Spleen (tissue), 11 donors: Measurements from ENCODE around the gene COL9A1. TPM values are rescaled to one million over a fixed set of nuclear protein-coding genes. Genes with fewer than 3 reads are reported as not detected.

Experiments used
- DNase-seq: peaks from one replicate; pipeline ENCODE4 v3.0.0-alpha.2; 2020
- H3K27ac ChIP-seq, 8 donors: fragments of 200-600 bp; sonication (generic) in 7 of 8; 1 replicate in 4 of 8; 2 replicates in 4 of 8; pipeline versions ENCODE4 v1.5.0 to v1.8.0; 2016 to 2021; ENCODE audit warnings: inconsistent platforms in 4 of 8, mild to moderate bottlenecking in 4 of 8, moderate library complexity in 1 of 8
- H3K27me3 ChIP-seq, 7 donors: fragments of 200-600 bp; sonication (generic) in 6 of 7; replicated peaks in 1 of 7; 1 replicate in 4 of 7; 2 replicates in 3 of 7; pipeline versions ENCODE4 v1.5.0 to v1.8.0; 2016 to 2021; ENCODE audit warnings: inconsistent platforms in 3 of 7, mild to moderate bottlenecking in 1 of 7
- H3K36me3 ChIP-seq, 6 donors: fragments of 200-600 bp; sonication (generic) in 5 of 6; 1 replicate in 4 of 6; 2 replicates in 2 of 6; pipeline versions ENCODE4 v1.5.0 to v1.8.0; 2016 to 2021; ENCODE audit warnings: inconsistent platforms in 2 of 6
- H3K4me1 ChIP-seq, 6 donors: fragments of 200-600 bp; sonication (generic) in 5 of 6; 1 replicate in 3 of 6; 2 replicates in 3 of 6; pipeline versions ENCODE4 v1.5.0 to v1.8.0; 2016 to 2021; ENCODE audit warnings: inconsistent platforms in 3 of 6
- H3K4me3 ChIP-seq, 8 donors: fragments of 200-600 bp; sonication (generic) in 7 of 8; 1 replicate in 4 of 8; 2 replicates in 4 of 8; pipeline versions ENCODE4 v1.5.0 to v1.8.0; 2016 to 2021; ENCODE audit warnings: inconsistent platforms in 4 of 8, mild to moderate bottlenecking in 4 of 8, moderate library complexity in 2 of 8
- H3K9me3 ChIP-seq, 8 donors: fragments of 200-600 bp; sonication (generic) in 7 of 8; 1 replicate in 4 of 8; 2 replicates in 4 of 8; pipeline versions ENCODE4 v1.5.0 to v1.8.0; 2016 to 2021; ENCODE audit warnings: inconsistent platforms in 4 of 8
- POLR2A ChIP-seq, 3 donors: fragments of 450-650 bp; IDR thresholded peaks; one replicate each; pipeline ENCODE4 v1.5.1; 2017; ENCODE audit warnings: antibody characterized with exemption in 3 of 3, mild to moderate bottlenecking in 1 of 3
- POLR2AphosphoS5 ChIP-seq, 3 donors: sonication (generic); formaldehyde crosslinking; IDR thresholded peaks; one replicate each; pipeline ENCODE4 v1.5.1; 2017; ENCODE audit warnings: antibody characterized with exemption in 3 of 3
- WGBS, 5 donors: extraction: QIAGEN DNeasy Blood & Tissue Kit in 3 of 5; methylation state at CpG; one replicate each; pipeline versions ENCODE4 v1.1.5 to v1.1.7; 2013 to 2018; 5-methylcytosine and 5-hydroxymethylcytosine counted together
- intact Hi-C: fragments of 100-400 bp; cut with DNase I; formaldehyde crosslinking; loops from one replicate; pipeline ENCODE4 v1.15.0; 2023; ENCODE audit warnings: low total_unique reads
- polyA plus RNA-seq, 3 donors: library from polyadenylated mRNA; stranded (reverse); fragments of 200-250 nt; gene quantifications; one replicate each; pipeline ENCODE4 v1.2.1, GENCODE V29; 2013
- total RNA-seq, 7 donors: library from RNA; depleted of rRNA in 3 of 7; stranded (reverse); fragments of >200 nt in 3 of 7; fragmentation: NEBNext Ultra II Directional in 4 of 7; extraction: Animal tissue kit (Norgen Biotek cat#: 25700) in 4 of 7; gene quantifications; one replicate each; pipeline versions ENCODE4 v1.1.0 to v1.2.1, GENCODE V29; 2016 to 2021
- TF ChIP-seq, protein P1 (sequence below), 11 experiments: fragments of 200-600 bp in 7 of 11; fragments of 450-650 bp in 4 of 11; sonication (generic) in 4 of 11; IDR thresholded peaks in 8 of 11; conservative IDR thresholded peaks in 3 of 11; 1 replicate in 7 of 11; 2 replicates in 4 of 11; pipeline versions ENCODE4 v1.4.0 to v1.8.0; 2016 to 2021; ENCODE audit warnings: antibody characterized with exemption in 11 of 11, inconsistent platforms in 4 of 11, mild to moderate bottlenecking in 1 of 11
- donor health status: healthy with polysubstance abuse.
- donor health status: DM: no; HTN: no; CAD: no; lungs with moderate emphysema.
- donor health status: DM: no; HTN: no; CAD: no.
- donor health status: Bipolar disorder and iron deficiency.
- donor health status: healthy.
- donor health status: DM: no; HTN: no; CAD: no.
- donor health status: DM: yes; HTN: yes; CAD: no.

Gene COL9A1
- total and polyA plus RNA-seq, 10 donors = 0.06 to 0.07 (median 0.06) TPM; not detected in 7

DNA sequence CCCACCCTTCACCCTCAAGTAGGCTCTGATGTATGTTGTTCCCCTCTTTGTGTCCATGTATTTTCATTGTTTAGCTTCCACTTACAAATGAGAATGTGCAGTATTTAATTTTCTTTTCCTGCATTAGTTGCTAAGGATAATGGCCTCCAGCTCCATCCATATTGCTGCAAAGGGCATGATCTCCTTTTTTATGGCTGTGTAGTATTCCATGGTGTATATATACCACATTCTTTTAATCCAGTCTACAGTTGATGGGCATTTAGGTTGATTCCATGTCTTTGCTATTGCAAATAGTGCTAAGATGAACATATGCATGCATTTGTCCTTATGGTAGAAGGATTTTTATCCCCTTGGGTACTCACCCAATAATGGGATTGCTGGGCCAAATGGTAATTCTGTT lies 35.9 kb upstream of the COL9A1 start:
- H3K9me3 ChIP-seq = peaks cover 0 to 19% (median 6%) of the 10 kb centered on the region in 8 donors
- no peak for DNase-seq
- H3K27me3 ChIP-seq = peaks cover 0 to 7% (median 0%) of the 10 kb centered on the region in 7 donors
- no peak overlapping the region for H3K27ac ChIP-seq
- intact Hi-C loops = no loop called here
- TF ChIP-seq POLR2A (IDR thresholded peaks at IDR 0.05) (no peak), POLR2AphosphoS5 (IDR thresholded peaks at IDR 0.05) (no peak)
- TF ChIP-seq, protein P1, sequence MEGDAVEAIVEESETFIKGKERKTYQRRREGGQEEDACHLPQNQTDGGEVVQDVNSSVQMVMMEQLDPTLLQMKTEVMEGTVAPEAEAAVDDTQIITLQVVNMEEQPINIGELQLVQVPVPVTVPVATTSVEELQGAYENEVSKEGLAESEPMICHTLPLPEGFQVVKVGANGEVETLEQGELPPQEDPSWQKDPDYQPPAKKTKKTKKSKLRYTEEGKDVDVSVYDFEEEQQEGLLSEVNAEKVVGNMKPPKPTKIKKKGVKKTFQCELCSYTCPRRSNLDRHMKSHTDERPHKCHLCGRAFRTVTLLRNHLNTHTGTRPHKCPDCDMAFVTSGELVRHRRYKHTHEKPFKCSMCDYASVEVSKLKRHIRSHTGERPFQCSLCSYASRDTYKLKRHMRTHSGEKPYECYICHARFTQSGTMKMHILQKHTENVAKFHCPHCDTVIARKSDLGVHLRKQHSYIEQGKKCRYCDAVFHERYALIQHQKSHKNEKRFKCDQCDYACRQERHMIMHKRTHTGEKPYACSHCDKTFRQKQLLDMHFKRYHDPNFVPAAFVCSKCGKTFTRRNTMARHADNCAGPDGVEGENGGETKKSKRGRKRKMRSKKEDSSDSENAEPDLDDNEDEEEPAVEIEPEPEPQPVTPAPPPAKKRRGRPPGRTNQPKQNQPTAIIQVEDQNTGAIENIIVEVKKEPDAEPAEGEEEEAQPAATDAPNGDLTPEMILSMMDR (IDR thresholded peaks at IDR 0.05 in 8 of 11, conservative IDR thresholded peaks at IDR 0.05 in 3 of 11) = no peak
- H3K4me1 ChIP-seq = no peaks in the 10 kb centered on the region
- H3K36me3 ChIP-seq = no peaks in the 10 kb centered on the region
- H3K4me3 ChIP-seq = no peak overlapping the region

DNA sequence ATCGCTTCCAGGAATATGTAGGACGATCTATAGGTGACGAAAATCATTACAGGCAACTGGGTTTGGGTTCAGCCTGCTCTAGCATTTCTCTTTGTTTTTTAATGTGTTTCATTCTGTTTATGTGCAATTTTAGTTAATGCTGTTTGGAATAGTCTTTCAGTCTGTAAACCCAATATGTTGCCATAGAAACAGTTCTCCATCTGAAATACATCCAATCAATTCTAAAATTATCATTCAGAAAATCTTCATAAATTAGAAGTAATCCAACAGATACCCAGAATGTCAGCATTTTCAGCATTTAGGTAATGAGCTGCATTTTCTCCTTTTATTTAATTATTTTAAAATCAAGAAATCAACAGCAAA lies 34.8 kb upstream of the COL9A1 start:
- TF ChIP-seq, protein P1 (IDR thresholded peaks at IDR 0.05 in 8 of 11, conservative IDR thresholded peaks at IDR 0.05 in 3 of 11) = no peak
- TF ChIP-seq POLR2AphosphoS5 (IDR thresholded peaks at IDR 0.05) = no peak
- no peak for TF ChIP-seq POLR2A (IDR thresholded peaks at IDR 0.05)
- H3K4me3 ChIP-seq = no peak overlapping the region
- H3K27me3 ChIP-seq = peaks cover 0 to 7% (median 0%) of the 10 kb centered on the region in 7 donors
- H3K4me1 ChIP-seq = no peaks in the 10 kb centered on the region
- no peak overlapping the region for H3K27ac ChIP-seq
- DNase-seq = no peak
- H3K9me3 ChIP-seq = peaks cover 0 to 19% (median 6%) of the 10 kb centered on the region in 8 donors
- H3K36me3 ChIP-seq = no peaks in the 10 kb centered on the region
- intact Hi-C loops = no loop called here
- 76 to 93% (median 86%) methylated on average over 3 of the region's 3 CpGs for WGBS, 5 donors

DNA sequence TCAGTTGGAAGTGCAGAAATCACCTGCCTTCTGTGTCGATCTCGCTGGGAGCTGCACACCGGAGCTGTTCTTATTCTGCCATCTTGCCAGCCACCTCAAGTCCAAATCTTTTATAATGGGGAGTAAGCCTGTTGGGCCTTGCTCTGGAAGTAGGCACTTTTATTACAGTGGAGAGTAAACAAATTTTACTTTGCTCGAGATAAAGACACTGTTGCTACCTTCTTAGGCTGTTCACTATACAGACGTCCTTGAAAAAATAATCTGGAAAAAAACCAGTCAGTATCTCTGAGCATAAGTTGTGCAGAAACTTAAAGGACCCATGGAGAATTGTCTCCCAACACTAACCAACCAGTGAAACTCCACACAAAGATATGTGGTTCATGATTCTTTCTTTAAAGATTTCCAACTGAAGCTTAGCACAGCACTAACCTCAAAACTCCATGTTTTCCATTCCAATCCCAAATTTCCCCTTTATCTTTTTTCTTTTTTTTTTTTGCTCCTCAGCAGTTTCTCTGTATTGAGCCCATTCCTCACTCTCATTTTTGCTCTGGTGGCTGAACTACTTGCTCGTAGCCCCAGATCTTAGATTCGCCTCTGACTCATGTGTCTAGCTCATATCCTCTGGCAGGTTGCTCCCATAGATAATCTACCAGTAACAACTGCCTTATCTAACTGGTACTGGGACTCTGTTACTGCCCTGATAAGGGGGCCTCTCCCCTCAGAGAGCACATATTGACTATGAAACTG lies 34.3 kb upstream of the COL9A1 start:
- H3K4me3 ChIP-seq = no peak overlapping the region
- intact Hi-C loops = no loop called here
- TF ChIP-seq, protein P1 (IDR thresholded peaks at IDR 0.05 in 8 of 11, conservative IDR thresholded peaks at IDR 0.05 in 3 of 11) = no peak
- TF ChIP-seq POLR2A (IDR thresholded peaks at IDR 0.05) (no peak), POLR2AphosphoS5 (IDR thresholded peaks at IDR 0.05) (no peak)
- H3K9me3 ChIP-seq = peaks cover 0 to 19% (median 6%) of the 10 kb centered on the region in 8 donors
- H3K27me3 ChIP-seq = peaks cover 0 to 7% (median 0%) of the 10 kb centered on the region in 7 donors
- H3K4me1 ChIP-seq = no peaks in the 10 kb centered on the region
- no peaks in the 10 kb centered on the region for H3K36me3 ChIP-seq
- WGBS, 5 donors = 71 to 83% (median 76%) methylated on average over 7 of the region's 7 CpGs
- no peak overlapping the region for H3K27ac ChIP-seq
- DNase-seq = no peak

DNA sequence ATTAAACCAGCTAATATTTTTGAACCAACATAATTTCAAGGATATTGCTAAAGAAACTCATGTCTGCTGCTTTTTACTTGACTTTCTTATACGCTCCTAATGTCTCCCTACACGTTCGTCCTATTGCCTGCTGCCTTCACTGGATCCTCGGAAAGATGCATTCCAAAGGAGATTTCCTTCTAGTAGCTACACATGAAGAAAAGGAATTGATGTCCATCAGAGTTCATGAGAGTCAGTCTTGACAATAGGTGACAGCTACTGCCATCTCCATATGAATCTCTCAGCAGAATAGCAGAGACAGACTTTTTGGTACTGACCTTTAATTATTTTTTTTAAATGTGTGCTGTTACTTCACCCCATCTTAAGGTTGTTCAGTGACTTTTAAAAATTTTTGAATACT lies 24.2 kb upstream of the COL9A1 start:
- TF ChIP-seq, protein P1 (IDR thresholded peaks at IDR 0.05 in 8 of 11, conservative IDR thresholded peaks at IDR 0.05 in 3 of 11) = no peak
- TF ChIP-seq POLR2AphosphoS5 (IDR thresholded peaks at IDR 0.05) (no peak), POLR2A (IDR thresholded peaks at IDR 0.05) (no peak)
- intact Hi-C loops = no loop called here
- H3K27me3 ChIP-seq = no peaks in the 10 kb centered on the region
- H3K36me3 ChIP-seq = no peaks in the 10 kb centered on the region
- no peak overlapping the region for H3K27ac ChIP-seq
- H3K9me3 ChIP-seq = peaks cover 0 to 8% (median 0%) of the 10 kb centered on the region in 8 donors
- 55 to 92% (median 73%) methylated on average over 4 of the region's 4 CpGs for WGBS, 5 donors
- DNase-seq = no peak
- no peaks in the 10 kb centered on the region for H3K4me1 ChIP-seq
- H3K4me3 ChIP-seq = no peak overlapping the region
